Activated CD8-positive, alpha-beta T cell treated with anti-CD3 and anti-CD28 coated beads for 36 hours (primary cell): ENCODE measurements around the gene OSM. TPM values are rescaled to one million over a fixed set of nuclear protein-coding genes. Genes with fewer than 3 reads are reported as not detected.

Experiments
- ATAC-seq: fragments of 200-7000 bp; cut with Tn5 transposase; one replicate; pipeline ENCODE4 v1.10.0; 2021; ENCODE audit warnings: mild to moderate bottlenecking, moderate library complexity
- CTCF ChIA-PET: fragments of 350-600 bp; sonication (Branson Sonifier 250); formaldehyde crosslinking; loops from one replicate; lab custom pipeline; 2021; ENCODE audit warnings: antibody characterized with exemption; lab: Charles Lee
- POLR2A ChIA-PET: fragments of 350-600 bp; sonication (Branson Sonifier 250); formaldehyde crosslinking; loops from one replicate; lab custom pipeline; 2021; ENCODE audit warnings: antibody characterized with exemption; lab: Charles Lee
- DNase-seq: peaks from one replicate; pipeline ENCODE4 v3.0.0-alpha.2; 2020
- H3K27ac Mint-ChIP-seq: one replicate; pipeline ENCODE4 v1.8.0; 2021; ENCODE audit warnings: mild to moderate bottlenecking, mixed read lengths
- H3K27me3 Mint-ChIP-seq: one replicate; pipeline ENCODE4 v1.8.0; 2021; ENCODE audit warnings: mixed read lengths
- H3K36me3 Mint-ChIP-seq: one replicate; pipeline ENCODE4 v1.8.0; 2021; ENCODE audit warnings: low read depth, mixed read lengths
- H3K4me1 Mint-ChIP-seq: one replicate; pipeline ENCODE4 v1.8.0; 2021; ENCODE audit warnings: low read depth, mixed read lengths
- H3K4me3 Mint-ChIP-seq: one replicate; pipeline ENCODE4 v1.8.0; 2021; ENCODE audit warnings: mild to moderate bottlenecking, moderate library complexity, mixed read lengths
- H3K9me3 Mint-ChIP-seq: one replicate; pipeline ENCODE4 v1.8.0; 2021; ENCODE audit warnings: mixed read lengths
- CTCF ChIP-seq: fragments of 200-600 bp; IDR thresholded peaks from one replicate; pipeline ENCODE4 v1.8.0; 2022; ENCODE audit warnings: antibody characterized with exemption, mild to moderate bottlenecking
- intact Hi-C: fragments of 100-400 bp; cut with micrococcal nuclease; formaldehyde crosslinking; loops from one replicate; pipeline ENCODE4 v1.10.0; 2022
- total RNA-seq, 2 experiments: library from RNA; stranded (reverse); gene quantifications; one replicate each; pipeline ENCODE4 v1.2.3, GENCODE V29; 2021

Gene OSM
- total RNA-seq, 2 experiments from 2014 or later = 44.3 to 45.7 TPM

- no peak for TF ChIP-seq CTCF
- no peak for ATAC-seq
- intact Hi-C loops = loop anchor here (10.0 kb wide), 1 partner anchor 180 kb away; no protein-coding TSS in a partner anchor
- POLR2A ChIA-PET = interaction anchor here (0.9 to 1.5 kb wide), 3 partner anchors 8 to 103 kb away, joined by 3 to 5 read pairs (median 4); no protein-coding TSS in a partner anchor
- no peaks in the 10 kb centered on the region for H3K36me3 Mint-ChIP-seq
- no peak overlapping the region for H3K4me3 Mint-ChIP-seq
- H3K4me1 Mint-ChIP-seq = peaks cover 22% of the 10 kb centered on the region
- H3K27ac Mint-ChIP-seq = no peak overlapping the region
- H3K9me3 Mint-ChIP-seq = no peaks in the 10 kb centered on the region
- no peaks in the 10 kb centered on the region for H3K27me3 Mint-ChIP-seq
- DNase-seq = no peak
- CTCF ChIA-PET = interaction anchor here (1.0 to 19.3 kb wide), 6 partner anchors 20 to 178 kb away, joined by 3 to 472 read pairs (median 40); partner anchors contain the start of genes OSM, RNF215 and SEC14L2
These were observed 18.0 kb upstream of the OSM start for GRCh38 chr22:30284666-30285065.

GRCh38 chr22:30284172-30284571 is 17.5 kb upstream of the OSM start:
- ChIA-PET CTCF (interaction anchor here (1.4 to 19.3 kb wide), 5 partner anchors 19 to 176 kb away, joined by 3 to 472 read pairs (median 36); partner anchors contain the start of genes OSM, RNF215 and SEC14L2), POLR2A (interaction anchor here (0.9 kb wide), 1 partner anchor 103 kb away, joined by 3 read pairs; no protein-coding TSS in a partner anchor)
- TF ChIP-seq CTCF = no peak
- Mint-ChIP-seq H3K9me3 (no peaks in the 10 kb centered on the region), H3K36me3 (no peaks in the 10 kb centered on the region), H3K4me1 (peaks cover 26% of the 10 kb centered on the region), H3K27me3 (no peaks in the 10 kb centered on the region), H3K4me3 (no peak overlapping the region), H3K27ac (no peak overlapping the region)
- no peak for ATAC-seq
- intact Hi-C loops = loop anchor here (10.0 kb wide), 1 partner anchor 179 kb away; no protein-coding TSS in a partner anchor
- DNase-seq = no peak

- ChIA-PET CTCF (interaction anchor here (0.9 to 19.3 kb wide), 7 partner anchors 13 to 175 kb away, joined by 3 to 472 read pairs (median 6); partner anchors contain the start of genes OSM, RNF215 and SEC14L2), POLR2A (interaction anchor here (0.5 to 1.6 kb wide), 4 partner anchors 18 to 423 kb away, joined by 3 to 6 read pairs (median 4); partner anchors contain the start of gene OSM)
- Mint-ChIP-seq H3K4me3 (no peak overlapping the region), H3K9me3 (no peaks in the 10 kb centered on the region), H3K36me3 (no peaks in the 10 kb centered on the region), H3K4me1 (peaks cover 29% of the 10 kb centered on the region), H3K27me3 (no peaks in the 10 kb centered on the region), H3K27ac (peak overlapping the region; percentile 4)
- ATAC-seq (no peak), DNase-seq (no peak)
- intact Hi-C loops = loop anchor here (10.0 kb wide), 1 partner anchor 179 kb away; no protein-coding TSS in a partner anchor
- no peak for TF ChIP-seq CTCF
These were observed 16.7 kb upstream of the OSM start for GRCh38 chr22:30283342-30283741.

- ChIA-PET POLR2A (interaction anchor here (0.5 to 1.6 kb wide), 3 partner anchors 17 to 423 kb away, joined by 3 to 6 read pairs (median 5); partner anchors contain the start of gene OSM), CTCF (interaction anchor here (0.9 to 19.3 kb wide), 5 partner anchors 12 to 107 kb away, joined by 3 to 472 read pairs (median 12); partner anchors contain the start of genes OSM, RNF215 and SEC14L2)
- H3K4me3 Mint-ChIP-seq = no peak overlapping the region
- TF ChIP-seq CTCF = no peak
- H3K27me3 Mint-ChIP-seq = no peaks in the 10 kb centered on the region
- DNase-seq = no peak
- H3K9me3 Mint-ChIP-seq = no peaks in the 10 kb centered on the region
- intact Hi-C loops = loop anchor here (10.0 kb wide), 1 partner anchor 178 kb away; no protein-coding TSS in a partner anchor
- H3K36me3 Mint-ChIP-seq = no peaks in the 10 kb centered on the region
- H3K4me1 Mint-ChIP-seq = peaks cover 26% of the 10 kb centered on the region
- H3K27ac Mint-ChIP-seq = no peak overlapping the region
- ATAC-seq = no peak
These were observed 16.0 kb upstream of the OSM start for GRCh38 chr22:30282616-30283046.
